ENCODE data around the gene CLEC4E.

GRCh38 chr12:8508910-8509841 lies 31.5 kb downstream of the CLEC4E start:
- TF ChIP-seq CTCF (IDR thresholded peaks at IDR 0.05) = no peak
- no peak for TF ChIP-seq ZFX (IDR thresholded peaks at IDR 0.05; ENCODE audit: borderline replicate concordance)

Data from 22Rv1 (cell line).